Thyroid gland (tissue), 4 donors: ENCODE data around the gene GPBP1.
"Not testable (repeated sequence)": the region's sequence is repeated elsewhere in the genome, so short reads cannot be mapped to it uniquely, and the experiment has no call there.

ENCODE experiments used
- CTCF ChIP-seq, 6 experiments: fragments of 200-600 bp in 3 of 6; fragments of 450-650 bp in 3 of 6; sonication (generic) in 3 of 6; IDR thresholded peaks; one replicate each; pipeline ENCODE4 v1.5.1; 2016 to 2019; ENCODE audit warnings: antibody characterized with exemption in 6 of 6, mild to moderate bottlenecking in 2 of 6, inconsistent platforms in 1 of 6, moderate library complexity in 1 of 6
- POLR2A ChIP-seq, 2 donors: fragments of 450-650 bp; IDR thresholded peaks; one replicate each; pipeline ENCODE4 v1.6.1; 2017; ENCODE audit warnings: antibody characterized with exemption in 2 of 2, mild to moderate bottlenecking in 2 of 2, moderate library complexity in 1 of 2

- not testable (repeated sequence) for TF ChIP-seq CTCF, POLR2A (IDR thresholded peaks at IDR 0.05)
Measured at GRCh38 chr5:57285084-57285483, 111.2 kb downstream of the GPBP1 start.
